ENCODE measurements around the gene FBN3.

- TF ChIP-seq GATA2 (IDR thresholded peaks at IDR 0.05; ENCODE audit: low read depth, low read length) (no peak), GATA3 (IDR thresholded peaks at IDR 0.05; ENCODE audit: low read depth, low read length) (no peak)
Observed at GRCh38 chr19:8088752-8089663, 60.4 kb downstream of the FBN3 start.

Data from SH-SY5Y (cell line).